Cardiac fibroblast (primary cell): ENCODE data around the gene HERC4.

ENCODE experiments used
- DNase-seq, 2 donors: peaks; one replicate each; pipeline versions ENCODE4 v3.0.0 to v3.0.0-alpha.2; 2010; ENCODE audit warnings: low read depth in 2 of 2
- H3K4me3 ChIP-seq, 2 donors: replicated peaks in 1 of 2; 1 replicate in 1 of 2; 2 replicates in 1 of 2; pipeline ENCODE4 v1.5.1; 2011; ENCODE audit warnings: low read depth in 2 of 2, low read length in 2 of 2, mild to moderate bottlenecking in 2 of 2, moderate library complexity in 1 of 2
- TF ChIP-seq, protein P1 (sequence below): IDR thresholded peaks from one replicate; pipeline ENCODE4 v1.5.1; 2011; ENCODE audit warnings: low read depth, mild to moderate bottlenecking, low read length, inconsistent platforms

HERC4 gene

DNA sequence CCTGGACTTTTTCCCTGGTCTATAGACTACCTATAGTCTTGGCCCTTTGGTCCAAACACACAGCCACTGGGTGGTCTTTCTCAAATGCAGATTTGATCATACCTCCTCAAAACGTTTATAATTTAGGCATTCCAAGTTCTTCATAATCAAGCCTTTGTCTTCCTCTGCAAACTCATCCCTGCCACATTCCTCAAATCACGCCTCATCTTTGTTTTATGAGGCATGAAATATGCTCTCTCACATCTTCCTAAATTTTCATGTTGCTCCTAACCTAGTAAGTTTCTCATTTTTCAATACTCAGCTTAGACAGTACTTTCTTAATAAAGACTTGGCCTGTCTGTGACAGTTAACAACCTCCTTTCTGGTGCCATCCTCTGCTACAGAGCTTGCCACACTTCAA lies 10.9 kb upstream of the HERC4 start:
- DNase-seq: no peak
- TF ChIP-seq, protein P1, sequence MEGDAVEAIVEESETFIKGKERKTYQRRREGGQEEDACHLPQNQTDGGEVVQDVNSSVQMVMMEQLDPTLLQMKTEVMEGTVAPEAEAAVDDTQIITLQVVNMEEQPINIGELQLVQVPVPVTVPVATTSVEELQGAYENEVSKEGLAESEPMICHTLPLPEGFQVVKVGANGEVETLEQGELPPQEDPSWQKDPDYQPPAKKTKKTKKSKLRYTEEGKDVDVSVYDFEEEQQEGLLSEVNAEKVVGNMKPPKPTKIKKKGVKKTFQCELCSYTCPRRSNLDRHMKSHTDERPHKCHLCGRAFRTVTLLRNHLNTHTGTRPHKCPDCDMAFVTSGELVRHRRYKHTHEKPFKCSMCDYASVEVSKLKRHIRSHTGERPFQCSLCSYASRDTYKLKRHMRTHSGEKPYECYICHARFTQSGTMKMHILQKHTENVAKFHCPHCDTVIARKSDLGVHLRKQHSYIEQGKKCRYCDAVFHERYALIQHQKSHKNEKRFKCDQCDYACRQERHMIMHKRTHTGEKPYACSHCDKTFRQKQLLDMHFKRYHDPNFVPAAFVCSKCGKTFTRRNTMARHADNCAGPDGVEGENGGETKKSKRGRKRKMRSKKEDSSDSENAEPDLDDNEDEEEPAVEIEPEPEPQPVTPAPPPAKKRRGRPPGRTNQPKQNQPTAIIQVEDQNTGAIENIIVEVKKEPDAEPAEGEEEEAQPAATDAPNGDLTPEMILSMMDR: no peak
- no peak overlapping the region for H3K4me3 ChIP-seq

DNA sequence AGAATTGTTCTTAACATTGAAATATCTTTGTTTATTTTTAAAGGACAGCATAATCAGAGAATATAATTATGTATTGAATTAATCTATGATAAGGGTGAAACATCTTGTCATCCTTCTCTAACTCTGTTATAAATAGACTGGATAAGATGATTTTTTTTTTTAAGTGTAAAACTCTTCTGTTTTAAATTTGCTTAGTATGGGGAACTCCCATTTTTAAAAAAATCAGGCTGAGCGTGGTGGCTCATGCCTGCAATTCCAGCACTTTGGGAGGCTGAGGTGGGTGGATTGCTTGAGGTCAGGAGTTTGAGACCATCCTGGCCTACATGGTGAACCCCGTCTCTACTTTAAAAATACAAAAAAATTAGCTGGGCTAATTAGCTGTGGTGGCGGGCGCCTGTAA lies 9.4 kb upstream of the HERC4 start:
- H3K4me3 ChIP-seq: no peak overlapping the region
- TF ChIP-seq, protein P1: no peak
- DNase-seq: no peak

DNA sequence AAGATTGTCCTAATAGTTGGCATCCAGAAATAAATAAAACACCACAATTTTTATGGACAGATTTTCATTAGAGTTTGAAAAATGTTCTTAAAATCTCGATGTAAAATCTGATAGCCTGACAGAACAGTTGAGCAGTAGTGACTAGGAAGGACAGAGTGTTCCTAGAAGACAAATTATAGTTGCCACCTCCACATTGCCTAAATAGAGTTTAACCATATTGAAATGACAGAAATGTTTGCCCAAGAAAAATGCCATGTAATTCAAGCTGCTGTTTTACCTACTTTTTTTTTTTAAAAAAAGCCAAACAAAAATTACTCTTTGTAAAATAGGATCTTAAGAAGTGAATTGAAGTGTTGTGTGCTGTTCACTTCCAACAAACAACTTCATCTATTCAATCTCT lies 8.9 kb upstream of the HERC4 start:
- TF ChIP-seq, protein P1: no peak
- no peak for DNase-seq
- no peak overlapping the region for H3K4me3 ChIP-seq

DNA sequence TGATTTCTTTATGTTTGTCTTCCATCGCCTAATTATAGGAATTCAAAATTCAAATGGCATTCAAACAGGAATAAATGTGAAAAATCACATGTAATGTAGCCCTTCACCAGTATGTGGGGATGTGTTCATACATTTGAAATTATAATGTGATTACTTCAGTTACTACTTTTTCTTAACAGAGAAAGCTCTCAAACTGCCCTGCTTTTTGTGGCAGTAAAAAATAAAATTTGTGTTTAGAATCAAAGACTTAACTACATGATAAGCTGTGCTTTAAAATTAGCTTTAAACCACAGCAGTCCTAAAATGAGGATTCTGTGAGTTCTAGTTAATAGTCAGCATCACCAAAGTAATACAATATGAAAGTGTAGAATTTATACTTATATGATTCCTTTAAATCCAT lies 7.8 kb upstream of the HERC4 start:
- H3K4me3 ChIP-seq: no peak overlapping the region
- peak; percentile 64 to 71 for DNase-seq
- TF ChIP-seq, protein P1: peak; percentile 44

DNA sequence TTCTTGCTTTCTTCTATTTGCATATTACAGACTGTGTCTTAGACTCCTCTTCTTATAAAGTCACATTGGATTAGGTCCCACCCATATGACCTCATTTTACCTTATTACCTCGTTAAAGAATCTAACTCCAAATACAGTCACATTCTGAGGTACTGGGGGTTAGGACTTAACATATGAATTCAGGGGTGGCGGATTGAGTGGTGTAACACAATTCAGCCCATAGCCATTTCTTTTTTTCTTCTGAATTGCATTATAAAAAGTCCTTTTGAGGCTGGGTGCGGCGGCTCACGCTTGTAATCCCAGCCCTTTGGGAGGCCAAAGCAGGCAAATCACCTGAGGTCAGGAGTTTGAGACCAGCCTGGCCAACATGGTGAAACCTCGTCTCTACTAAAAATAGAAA lies 6.8 kb upstream of the HERC4 start:
- DNase-seq: no peak
- H3K4me3 ChIP-seq: no peak overlapping the region
- TF ChIP-seq, protein P1: no peak

DNA sequence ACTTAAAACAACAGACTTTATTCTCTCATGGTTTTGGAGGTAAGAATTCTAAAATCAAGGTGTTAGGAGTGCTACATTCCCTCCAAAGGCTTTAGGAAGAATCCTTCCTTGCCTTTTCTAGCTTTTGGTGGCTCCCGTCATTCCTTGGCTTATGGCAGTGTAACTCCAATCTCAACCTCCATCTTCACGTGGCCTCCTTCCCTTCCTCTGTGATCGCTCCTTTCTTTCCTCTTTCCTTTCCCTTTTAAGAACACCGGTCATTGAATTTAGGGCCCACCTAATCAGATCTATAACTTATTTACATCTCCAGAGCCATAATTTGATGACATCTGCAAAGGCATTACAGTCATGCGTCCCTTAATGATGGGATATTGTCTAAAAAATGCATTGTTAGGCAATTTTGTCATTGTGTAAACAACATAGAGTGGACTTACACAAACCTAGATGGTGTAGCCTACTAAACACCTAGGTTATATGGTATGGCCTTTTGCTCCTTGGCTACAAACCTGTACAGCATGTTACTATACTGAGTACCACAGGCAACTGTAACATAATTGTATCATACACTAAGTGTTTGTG lies 5.9 kb upstream of the HERC4 start:
- TF ChIP-seq, protein P1: no peak
- DNase-seq: no peak
- H3K4me3 ChIP-seq: no peak overlapping the region

DNA sequence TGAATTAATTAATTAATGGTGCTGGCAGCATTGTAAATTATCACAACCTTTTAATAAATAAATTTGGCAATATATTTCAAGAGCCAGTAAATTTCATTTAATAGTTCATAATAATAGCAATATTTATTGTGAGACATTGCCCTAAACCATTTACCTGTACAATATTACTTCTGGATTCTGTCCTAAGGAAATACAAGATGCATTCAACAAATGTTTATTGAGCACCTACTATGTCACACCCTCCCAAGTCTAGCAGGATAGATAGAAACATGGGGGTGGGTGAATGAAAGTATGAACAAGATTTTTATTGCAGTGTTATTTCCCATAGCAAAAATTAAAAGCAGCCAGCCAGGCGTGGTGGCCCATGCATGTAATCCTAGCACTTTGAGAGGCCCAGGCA lies 4.4 kb upstream of the HERC4 start:
- no peak overlapping the region for H3K4me3 ChIP-seq
- DNase-seq: no peak
- TF ChIP-seq, protein P1: no peak
